GM18507 (cell line): Measurements from ENCODE around the gene OR4D11.
"Not testable (repeated sequence)": the region's sequence is repeated elsewhere in the genome, so short reads cannot be mapped to it uniquely, and the experiment has no call there.

Experiments used
- DNase-seq: peaks from one replicate; pipeline ENCODE4 v3.0.0; 2011; ENCODE audit warnings: low read depth; ENCODE audit not compliant: insufficient read length; ENCODE audit errors: extremely low spot score
- FAIRE-seq: peaks from 2 replicates; lab custom pipeline; 2011; peaks lifted over from hg19 to GRCh38; lab: Jason Lieb, UNC

Gene OR4D11

GRCh38 chr11:59503276-59503675 lies at the start of gene OR4D11:
Gene OR4D11 (plus strand): TSS chr11:59503576. CDS start chr11:59503576, 0 bp downstream.
- DNase-seq (no peak), FAIRE-seq (no peak)

DNA sequence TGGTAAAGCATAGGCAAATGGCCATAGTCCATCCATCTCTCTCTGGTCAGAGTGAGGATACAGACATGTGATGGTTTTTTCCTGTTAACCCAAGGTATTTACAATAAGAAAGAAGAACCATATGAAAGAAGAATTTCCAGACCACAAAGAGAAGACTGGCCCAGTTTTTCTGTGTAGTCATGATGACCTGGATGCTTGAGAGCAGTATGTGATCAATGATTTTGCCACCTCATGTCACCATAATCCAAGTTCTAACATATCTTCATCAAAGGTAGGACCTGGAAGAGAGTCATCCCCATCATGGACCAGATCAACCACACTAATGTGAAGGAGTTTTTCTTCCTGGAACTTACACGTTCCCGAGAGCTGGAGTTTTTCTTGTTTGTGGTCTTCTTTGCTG lies 46.7 kb upstream of the OR4D11 start, which contains the start of gene OR4D6:
TSS of gene OR4D6 (plus strand) at position 301 of the 400 bp plus-strand sequence. CDS start at position 301, 0 bp downstream.
- FAIRE-seq, result no peak
- DNase-seq, result no peak

GRCh38 chr11:59459916-59460315 lies 43.5 kb upstream of the OR4D11 start:
- no peak for FAIRE-seq
- no peak for DNase-seq

GRCh38 chr11:59463190-59463641 lies 40.2 kb upstream of the OR4D11 start:
- FAIRE-seq, result no peak
- no peak for DNase-seq

GRCh38 chr11:59473015-59473414 lies 30.4 kb upstream of the OR4D11 start, which contains the start of gene OR4D10:
Gene OR4D10 (plus strand): TSS chr11:59473315. CDS start chr11:59477430, 4,115 bp downstream.
- no peak for DNase-seq
- FAIRE-seq, result no peak

GRCh38 chr11:59475176-59475575 lies 28.2 kb upstream of the OR4D11 start:
- DNase-seq (no peak), FAIRE-seq (no peak)

DNA sequence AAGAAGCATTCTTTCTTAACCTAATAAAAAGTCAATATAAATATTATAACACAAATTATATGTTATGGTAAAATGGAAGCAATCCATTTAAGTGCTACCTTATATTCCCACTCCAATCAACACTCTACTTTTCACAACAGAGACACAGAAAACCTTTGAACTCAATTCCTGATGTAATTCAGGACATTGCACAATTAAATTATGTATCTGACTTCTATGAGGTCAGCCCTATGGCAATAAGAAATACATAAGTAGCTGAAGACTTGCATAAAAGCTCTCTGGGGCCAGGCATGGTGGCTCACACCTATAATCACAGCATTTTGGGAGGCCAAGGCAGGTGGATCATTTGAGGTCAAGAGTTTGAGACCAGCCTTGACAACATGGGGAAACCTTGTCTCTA lies 23.5 kb upstream of the OR4D11 start:
- DNase-seq (no peak), FAIRE-seq (no peak)

DNA sequence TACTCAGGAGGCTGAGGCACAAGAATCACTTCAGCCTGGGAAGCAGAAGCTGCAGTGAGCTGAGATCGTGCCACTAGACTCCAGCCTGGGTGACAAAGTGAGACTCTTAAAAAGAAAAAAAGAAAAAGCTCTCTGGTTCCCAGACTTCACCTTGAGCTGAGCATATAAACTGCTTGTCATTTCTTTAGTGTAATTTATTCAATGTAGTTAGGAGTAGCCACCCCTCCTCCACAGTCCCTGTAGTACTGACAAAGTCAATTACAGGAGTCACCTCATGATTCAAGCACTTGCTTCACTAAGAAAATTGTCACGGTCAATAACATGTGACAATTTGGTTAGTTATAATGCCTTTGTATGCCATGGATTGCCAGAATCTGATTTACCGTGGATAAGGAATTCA lies 23.0 kb upstream of the OR4D11 start:
- FAIRE-seq, result no peak
- DNase-seq, result no peak

DNA sequence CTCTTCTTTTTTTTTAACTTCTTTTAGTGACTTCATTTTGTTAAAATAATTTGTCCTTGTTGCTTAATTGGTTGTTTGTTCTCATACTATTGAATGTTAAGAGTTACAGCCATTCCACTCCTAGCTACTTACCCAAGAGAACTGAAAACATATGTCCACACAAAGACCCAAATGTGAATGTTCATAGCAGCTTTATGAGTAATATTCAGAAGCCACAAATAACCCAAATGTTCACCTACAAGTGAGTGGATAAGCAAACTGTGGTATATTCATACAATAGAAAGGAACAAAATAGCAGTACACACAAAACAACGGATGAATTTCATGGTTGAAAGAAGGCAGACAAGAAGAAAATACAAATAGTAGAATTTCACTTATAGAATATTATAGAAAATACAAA lies 1.4 kb upstream of the OR4D11 start:
- FAIRE-seq, result no peak
- no peak for DNase-seq

DNA sequence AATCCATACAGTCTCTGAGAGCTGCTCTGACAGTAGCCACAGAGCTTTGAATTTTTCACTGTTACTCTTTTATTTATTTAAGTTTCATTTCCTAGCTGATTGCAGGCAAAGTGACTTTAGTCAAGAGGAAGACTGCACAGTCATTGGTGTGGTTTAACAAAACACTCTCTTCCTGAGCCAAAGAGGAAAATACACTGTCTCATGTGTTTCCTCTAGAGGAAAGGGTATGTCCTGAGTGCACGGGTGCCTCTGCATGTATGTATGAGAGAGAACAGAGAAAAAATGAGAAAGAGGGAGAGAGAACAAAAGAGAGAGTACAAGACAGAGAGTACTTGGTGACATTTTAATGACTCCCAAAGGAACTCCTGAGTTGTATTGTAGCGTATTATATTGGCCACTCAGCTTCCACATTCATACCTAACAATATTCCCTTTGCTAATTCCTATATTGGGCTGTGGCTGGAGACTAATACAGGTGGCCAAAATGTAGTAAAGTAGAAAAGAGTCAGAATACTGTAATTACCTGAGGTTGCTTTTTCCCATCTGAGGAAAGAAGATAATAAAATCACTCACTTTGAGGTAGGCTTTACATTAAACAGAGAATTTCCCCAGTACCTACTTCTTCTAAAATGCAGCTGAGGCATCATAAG lies 7.7 kb downstream of the OR4D11 start, which contains the start of gene OR4D9:
TSS of gene OR4D9 (plus strand) at position 599 of the 649 bp plus-strand sequence. CDS start 3,374 bp downstream, outside the sequence.
- no peak for DNase-seq
- FAIRE-seq, result no peak

- DNase-seq, result no peak
Observed at GRCh38 chr11:59511675-59512074, 8.3 kb downstream of the OR4D11 start.

GRCh38 chr11:59520139-59520538 lies 16.8 kb downstream of the OR4D11 start:
- DNase-seq, FAIRE-seq: not testable (repeated sequence)

More at GRCh38 chr11:59511675-59512074, 8.3 kb downstream of the OR4D11 start:
- no peak for FAIRE-seq

GRCh38 chr11:59520741-59521140 lies 17.4 kb downstream of the OR4D11 start:
- no peak for DNase-seq
- no peak for FAIRE-seq

DNA sequence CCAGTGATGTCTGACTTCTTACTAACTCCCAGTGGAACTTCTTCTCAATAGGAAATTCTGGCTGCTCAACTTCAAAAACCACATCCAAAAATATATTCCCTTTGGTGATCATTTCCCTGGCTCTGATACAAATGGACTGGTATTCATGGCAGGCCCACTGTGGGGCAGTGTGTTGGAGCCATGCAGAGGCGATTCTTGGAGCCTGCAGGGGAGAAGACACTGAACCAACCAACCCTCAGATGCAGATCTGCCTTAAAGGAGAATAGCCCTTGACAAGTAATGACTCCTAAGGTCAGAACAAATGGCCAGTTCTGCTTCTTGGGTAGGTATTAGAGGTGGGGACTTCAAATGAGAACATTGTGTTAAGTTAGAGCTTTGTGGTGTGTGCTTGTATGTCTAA lies 20.2 kb downstream of the OR4D11 start:
- DNase-seq (no peak), FAIRE-seq (no peak)

- FAIRE-seq, result no peak
- no peak for DNase-seq
Observed at GRCh38 chr11:59528711-59529110, 25.3 kb downstream of the OR4D11 start.

GRCh38 chr11:59532620-59533019 lies 29.2 kb downstream of the OR4D11 start:
- DNase-seq, result no peak
- FAIRE-seq, result no peak

- DNase-seq (no peak), FAIRE-seq (no peak)
Observed at GRCh38 chr11:59534676-59535075, 31.3 kb downstream of the OR4D11 start.

GRCh38 chr11:59542142-59542810 lies 38.9 kb downstream of the OR4D11 start:
- FAIRE-seq (no peak), DNase-seq (no peak)

GRCh38 chr11:59543713-59544112 lies 40.3 kb downstream of the OR4D11 start:
- DNase-seq, FAIRE-seq: not testable (repeated sequence)

GRCh38 chr11:59544869-59545178 lies 41.4 kb downstream of the OR4D11 start:
- FAIRE-seq, result no peak
- no peak for DNase-seq
